ENCODE data around the gene FYN. TPM values are rescaled to one million over a fixed set of nuclear protein-coding genes. Genes with fewer than 3 reads are reported as not detected.

FYN gene
- total RNA-seq, 2 donors from 2014 or later: 55.5 to 72.5 TPM

DNA sequence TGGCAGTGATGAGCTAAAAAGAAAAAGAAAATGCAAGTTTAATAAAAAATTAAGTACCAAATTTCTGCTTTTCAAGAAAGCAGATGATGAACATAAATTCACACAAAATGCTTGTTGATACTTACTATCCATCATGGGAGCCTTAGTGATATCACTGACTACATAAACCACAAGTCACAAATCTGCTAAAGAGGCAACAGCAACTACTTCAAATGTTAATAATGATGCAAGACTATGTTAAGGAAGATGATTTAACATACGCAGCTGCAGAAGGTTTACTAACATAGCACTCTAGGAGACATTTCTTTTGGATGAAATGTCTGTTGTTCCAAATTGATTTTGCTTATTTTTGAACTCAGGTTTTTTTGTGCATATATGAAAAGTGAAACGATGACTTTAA is 18.6 kb downstream of the FYN start:
- DNase-seq (ENCODE audit: low spot score) (no peak), ATAC-seq (ENCODE audit: insufficient number of reproducible peaks, low FRiP score, low read depth) (no peak)
- no peak overlapping the region for H3K27ac ChIP-seq
- H3K27me3 ChIP-seq (replicated peaks; ENCODE audit: insufficient read depth): no peaks in the 10 kb centered on the region
- no peak overlapping the region for H3K4me3 ChIP-seq
- no peaks in the 10 kb centered on the region for H3K36me3 ChIP-seq
- H3K4me1 ChIP-seq (ENCODE audit: control insufficient read depth in 1 of 2, low read depth in 2 of 2): no peaks in the 10 kb centered on the region
- TF ChIP-seq, protein P1, sequence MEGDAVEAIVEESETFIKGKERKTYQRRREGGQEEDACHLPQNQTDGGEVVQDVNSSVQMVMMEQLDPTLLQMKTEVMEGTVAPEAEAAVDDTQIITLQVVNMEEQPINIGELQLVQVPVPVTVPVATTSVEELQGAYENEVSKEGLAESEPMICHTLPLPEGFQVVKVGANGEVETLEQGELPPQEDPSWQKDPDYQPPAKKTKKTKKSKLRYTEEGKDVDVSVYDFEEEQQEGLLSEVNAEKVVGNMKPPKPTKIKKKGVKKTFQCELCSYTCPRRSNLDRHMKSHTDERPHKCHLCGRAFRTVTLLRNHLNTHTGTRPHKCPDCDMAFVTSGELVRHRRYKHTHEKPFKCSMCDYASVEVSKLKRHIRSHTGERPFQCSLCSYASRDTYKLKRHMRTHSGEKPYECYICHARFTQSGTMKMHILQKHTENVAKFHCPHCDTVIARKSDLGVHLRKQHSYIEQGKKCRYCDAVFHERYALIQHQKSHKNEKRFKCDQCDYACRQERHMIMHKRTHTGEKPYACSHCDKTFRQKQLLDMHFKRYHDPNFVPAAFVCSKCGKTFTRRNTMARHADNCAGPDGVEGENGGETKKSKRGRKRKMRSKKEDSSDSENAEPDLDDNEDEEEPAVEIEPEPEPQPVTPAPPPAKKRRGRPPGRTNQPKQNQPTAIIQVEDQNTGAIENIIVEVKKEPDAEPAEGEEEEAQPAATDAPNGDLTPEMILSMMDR (IDR thresholded peaks at IDR 0.05): no peak
- H3K9me3 ChIP-seq: no peaks in the 10 kb centered on the region

DNA sequence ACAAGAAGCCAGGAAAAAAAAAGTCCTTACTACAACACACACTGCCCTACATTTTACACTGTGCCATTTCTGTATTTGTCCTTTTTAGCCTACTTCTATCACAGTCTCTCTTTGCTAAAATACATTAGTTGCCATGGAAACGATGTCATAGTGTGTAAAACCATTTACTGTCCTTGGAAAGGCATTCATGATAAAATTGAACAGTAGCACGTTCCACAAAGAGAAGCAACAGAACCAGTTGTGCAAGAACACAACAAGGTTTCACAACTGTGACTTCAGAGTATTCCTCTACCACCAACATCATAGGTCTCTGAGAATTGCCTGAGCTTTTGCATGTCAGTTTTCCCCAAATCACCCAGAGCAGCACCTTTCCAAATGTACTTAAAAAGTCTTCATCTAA is 20.5 kb downstream of the FYN start:
- no peaks in the 10 kb centered on the region for H3K4me1 ChIP-seq (ENCODE audit: control insufficient read depth in 1 of 2, low read depth in 2 of 2)
- no peaks in the 10 kb centered on the region for H3K9me3 ChIP-seq
- no peak overlapping the region for H3K4me3 ChIP-seq
- ATAC-seq (ENCODE audit: insufficient number of reproducible peaks, low FRiP score, low read depth) (no peak), DNase-seq (ENCODE audit: low spot score) (no peak)
- H3K36me3 ChIP-seq: no peaks in the 10 kb centered on the region
- no peaks in the 10 kb centered on the region for H3K27me3 ChIP-seq (replicated peaks; ENCODE audit: insufficient read depth)
- TF ChIP-seq, protein P1 (IDR thresholded peaks at IDR 0.05): no peak
- H3K27ac ChIP-seq: no peak overlapping the region

DNA sequence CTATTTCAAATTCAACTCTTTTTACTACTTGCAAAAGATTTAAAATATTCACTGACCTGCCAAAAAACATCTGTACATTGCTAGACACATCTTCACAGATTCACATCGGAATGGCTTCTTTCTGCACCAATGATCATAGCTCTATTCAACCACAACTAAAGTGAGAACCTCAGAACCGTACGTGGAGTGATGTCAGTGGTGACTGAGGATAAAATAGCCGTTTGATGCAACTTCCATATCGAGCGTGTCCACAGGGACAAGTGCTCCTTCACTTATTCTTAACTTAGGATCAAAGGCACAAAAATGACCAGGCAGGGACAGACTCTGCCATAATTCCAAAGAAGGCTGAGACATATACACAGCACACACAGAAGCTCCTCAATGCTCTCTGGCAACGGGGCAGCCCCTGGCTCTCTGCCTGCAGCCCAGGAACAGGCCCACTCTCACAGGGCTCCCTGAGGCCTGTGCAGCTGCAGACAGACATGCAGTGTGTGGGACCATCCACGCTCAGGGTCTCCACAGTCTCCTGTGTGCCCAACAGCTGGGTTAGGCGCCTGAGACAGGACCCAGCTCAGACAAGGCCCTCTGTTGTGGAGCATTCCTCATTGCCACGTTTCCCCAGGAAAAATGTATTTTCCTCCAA is 22.8 kb downstream of the FYN start:
- TF ChIP-seq, protein P1 (IDR thresholded peaks at IDR 0.05): no peak
- Histone ChIP-seq H3K27me3 (replicated peaks; ENCODE audit: insufficient read depth) (no peaks in the 10 kb centered on the region), H3K36me3 (no peaks in the 10 kb centered on the region), H3K4me3 (no peak overlapping the region), H3K27ac (no peak overlapping the region), H3K9me3 (no peaks in the 10 kb centered on the region), H3K4me1 (ENCODE audit: control insufficient read depth in 1 of 2, low read depth in 2 of 2) (peaks cover 0 to 4% of the 10 kb centered on the region in 2 donors)
- DNase-seq (ENCODE audit: low spot score) (no peak), ATAC-seq (ENCODE audit: insufficient number of reproducible peaks, low FRiP score, low read depth) (no peak)

DNA sequence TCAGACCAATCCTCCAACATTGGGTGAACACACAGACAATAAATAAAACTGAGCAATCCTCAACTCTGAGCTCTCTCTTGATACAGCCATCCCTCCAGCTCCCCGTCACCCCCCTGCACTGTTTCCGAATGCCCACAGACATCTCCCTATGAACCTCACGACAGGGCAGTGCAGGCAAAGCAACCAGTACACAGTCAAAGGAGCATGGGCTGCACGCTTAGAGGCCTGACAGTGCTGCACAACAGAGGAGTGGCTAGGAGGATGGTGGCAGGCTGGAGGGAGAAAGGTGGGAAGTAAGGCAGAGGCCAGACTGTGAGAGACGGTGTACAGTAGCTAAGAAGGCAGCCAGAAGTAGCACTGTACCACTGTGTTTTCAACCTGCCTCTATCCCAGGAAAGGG is 24.0 kb downstream of the FYN start:
- no peak overlapping the region for H3K27ac ChIP-seq
- H3K4me1 ChIP-seq (ENCODE audit: control insufficient read depth in 1 of 2, low read depth in 2 of 2): peaks cover 3 to 10% of the 10 kb centered on the region in 2 donors
- ATAC-seq (ENCODE audit: insufficient number of reproducible peaks, low FRiP score, low read depth) (no peak), DNase-seq (ENCODE audit: low spot score) (no peak)
- H3K27me3 ChIP-seq (replicated peaks; ENCODE audit: insufficient read depth): no peaks in the 10 kb centered on the region
- H3K36me3 ChIP-seq: no peaks in the 10 kb centered on the region
- no peak overlapping the region for H3K4me3 ChIP-seq
- H3K9me3 ChIP-seq: no peaks in the 10 kb centered on the region
- TF ChIP-seq, protein P1 (IDR thresholded peaks at IDR 0.05): no peak

DNA sequence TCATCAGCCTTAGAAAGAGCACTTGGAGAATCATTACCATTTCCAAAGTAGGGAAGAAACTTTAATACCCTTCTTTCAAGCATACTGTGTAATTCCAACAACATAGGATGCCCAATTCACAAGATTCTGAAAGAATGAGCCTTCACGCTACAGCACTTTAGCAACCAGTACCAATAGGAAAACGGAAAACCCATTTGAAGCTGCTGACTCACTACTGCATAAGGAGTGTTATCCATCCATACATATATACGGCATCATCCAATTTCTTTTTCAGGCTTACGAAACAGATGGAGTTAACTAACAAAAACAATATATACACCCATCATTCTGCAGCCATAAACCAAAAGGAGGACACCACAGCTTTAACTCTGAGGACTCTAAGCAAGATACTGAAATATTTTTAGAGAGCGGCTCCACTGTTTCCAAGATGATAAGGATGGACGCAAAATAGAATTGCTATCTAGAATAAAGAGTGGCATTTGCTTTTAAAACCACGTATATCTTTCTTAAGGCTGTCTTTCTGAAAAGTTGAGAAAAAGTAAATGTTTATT is 24.9 kb downstream of the FYN start:
- TF ChIP-seq, protein P1 (IDR thresholded peaks at IDR 0.05): no peak
- Histone ChIP-seq H3K27me3 (replicated peaks; ENCODE audit: insufficient read depth) (no peaks in the 10 kb centered on the region), H3K36me3 (no peaks in the 10 kb centered on the region), H3K9me3 (no peaks in the 10 kb centered on the region), H3K27ac (no peak overlapping the region), H3K4me1 (ENCODE audit: control insufficient read depth in 1 of 2, low read depth in 2 of 2) (peaks cover 8 to 14% of the 10 kb centered on the region in 2 donors), H3K4me3 (no peak overlapping the region)
- no peak for DNase-seq (ENCODE audit: low spot score)
- no peak for ATAC-seq (ENCODE audit: insufficient number of reproducible peaks, low FRiP score, low read depth)

Data from thoracic aorta (tissue), 2 donors.